Midbrain (tissue), 1 donor: ENCODE measurements around the gene TMEM233.
"Not testable (repeated sequence)": the region's sequence is repeated elsewhere in the genome, so short reads cannot be mapped to it uniquely, and the experiment has no call there.

Experiments used
- DNase-seq: peaks from one replicate; lab custom pipeline; 2025; lab: John Stamatoyannopoulos, UW

Gene TMEM233

GRCh38 chr12:119658166-119658565 is 64.6 kb downstream of the TMEM233 start:
- not testable (repeated sequence) for DNase-seq

GRCh38 chr12:119659289-119659897 is 65.8 kb downstream of the TMEM233 start:
- peak; percentile 26 for DNase-seq

- no peak for DNase-seq
These were observed 66.5 kb downstream of the TMEM233 start for GRCh38 chr12:119660076-119660475.

GRCh38 chr12:119661882-119662281 is 68.3 kb downstream of the TMEM233 start:
- DNase-seq, result no peak

GRCh38 chr12:119664642-119665041 is 71.1 kb downstream of the TMEM233 start:
- no peak for DNase-seq

GRCh38 chr12:119665164-119665929 is 71.8 kb downstream of the TMEM233 start:
- DNase-seq, result no peak

- no peak for DNase-seq
These were observed 72.7 kb downstream of the TMEM233 start for GRCh38 chr12:119666226-119666795.

- no peak for DNase-seq
These were observed 73.5 kb downstream of the TMEM233 start for GRCh38 chr12:119666900-119667576.

- peak; percentile 97 for DNase-seq
These were observed 74.2 kb downstream of the TMEM233 start, which contains the start of gene PRKAB1 for GRCh38 chr12:119667577-119668323. TSS of gene PRKAB1 (plus strand) at chr12:119668133. CDS start at chr12:119668245, 112 bp downstream.

- no peak for DNase-seq
These were observed 74.8 kb downstream of the TMEM233 start for GRCh38 chr12:119668324-119668841.

GRCh38 chr12:119669744-119670472 is 76.3 kb downstream of the TMEM233 start:
- no peak for DNase-seq

- no peak for DNase-seq
These were observed 77.5 kb downstream of the TMEM233 start for GRCh38 chr12:119671070-119671469.

GRCh38 chr12:119672194-119672593 is 78.6 kb downstream of the TMEM233 start:
- DNase-seq, result no peak

- DNase-seq, result no peak
These were observed 80.1 kb downstream of the TMEM233 start for GRCh38 chr12:119673634-119674033.

GRCh38 chr12:119674560-119674959 is 81.0 kb downstream of the TMEM233 start:
- DNase-seq, result no peak

GRCh38 chr12:119676022-119676421 is 82.4 kb downstream of the TMEM233 start:
- no peak for DNase-seq

GRCh38 chr12:119676573-119676972 is 83.0 kb downstream of the TMEM233 start:
- no peak for DNase-seq

- no peak for DNase-seq
These were observed 84.9 kb downstream of the TMEM233 start for GRCh38 chr12:119678459-119678858.

GRCh38 chr12:119679081-119679480 is 85.5 kb downstream of the TMEM233 start:
- no peak for DNase-seq

- no peak for DNase-seq
These were observed 85.9 kb downstream of the TMEM233 start for GRCh38 chr12:119679490-119679889.

GRCh38 chr12:119681111-119681510 is 87.5 kb downstream of the TMEM233 start:
- DNase-seq, result no peak
